ENCODE measurements around the gene INSYN2A. TPM values are rescaled to one million over a fixed set of nuclear protein-coding genes. Genes with fewer than 3 reads are reported as not detected.

Gene INSYN2A
- total and polyA plus RNA-seq, 2 donors (not counting 3 experiments of a cell fraction or from before 2014, with no cell fraction given), result 0.04 to 0.07 TPM

- intact Hi-C loops (cut with micrococcal nuclease), result loop anchor here (5.0 kb wide), 1 partner anchor 162 kb away; no protein-coding TSS in a partner anchor
- dilution Hi-C loops (cut with MboI; ENCODE audit: extremely low pct_ligation_motif_present, low sequenced_read_pairs), result no loop called here
- H3K9ac ChIP-seq (replicated peaks; ENCODE audit: extremely low read depth, insufficient read depth, low read length), result no peak overlapping the region
- no TSS peak for BruUV-seq (replicated peaks)
- FAIRE-seq (peak; percentile 33), DNase-seq (ENCODE audit: low read depth, low spot score) (peak; percentile 7)
- H2AFZ ChIP-seq (ENCODE audit: low read depth, low read length), result no peak overlapping the region
- no peaks in the 10 kb centered on the region for H3K9me3 ChIP-seq (replicated peaks; ENCODE audit: control insufficient read depth, insufficient read depth, low read length)
- ChIA-PET CTCF (interaction anchor here (1.5 kb wide), 1 partner anchor 47 kb away, joined by 5 read pairs; no protein-coding TSS in a partner anchor), POLR2A (no interaction called here)
- no peak for TF ChIP-seq MYC (IDR thresholded peaks at IDR 0.05; ENCODE audit: low read depth, low read length)
- no peak for TF ChIP-seq POLR2A (IDR thresholded peaks at IDR 0.05; ENCODE audit: low read depth, low read length)
- TF ChIP-seq FOS (IDR thresholded peaks at IDR 0.05; ENCODE audit: borderline replicate concordance, insufficient read depth, low read length), result no peak
- peak; percentile 62 for TF ChIP-seq EZH2 (IDR thresholded peaks at IDR 0.05; ENCODE audit: borderline replicate concordance, low read depth, low read length, severe bottlenecking)
- H3K4me1 ChIP-seq (ENCODE audit: control insufficient read depth, extremely low read depth, insufficient read depth, low read length), result peaks cover 4% of the 10 kb centered on the region
- no peaks in the 10 kb centered on the region for H3K9me1 ChIP-seq (replicated peaks; ENCODE audit: control insufficient read depth, extremely low read depth, insufficient read depth, low read length)
- peaks cover 4% of the 10 kb centered on the region for H4K20me1 ChIP-seq (replicated peaks; ENCODE audit: control insufficient read depth, extremely low read depth, insufficient read depth, low read length)
- peak overlapping the region in 1 of 3 experiments; percentile 5 for H3K4me3 ChIP-seq (replicated peaks in 1 of 3; ENCODE audit: insufficient read depth in 1 of 3, low read depth in 1 of 3, low read length in 3 of 3)
- H3K27me3 ChIP-seq (ENCODE audit: control insufficient read depth in 2 of 2, insufficient read depth in 2 of 2, low read length in 2 of 2), result peaks cover 5 to 19% of the 10 kb centered on the region in 2 experiments
- H3K36me3 ChIP-seq (ENCODE audit: control insufficient read depth in 2 of 2, extremely low read depth in 1 of 2, insufficient read depth in 2 of 2, low read length in 2 of 2), result no peaks in the 10 kb centered on the region
- no peaks in the 10 kb centered on the region for H3K79me2 ChIP-seq (ENCODE audit: control insufficient read depth, insufficient read depth, low read length)
- H3K4me2 ChIP-seq (ENCODE audit: insufficient read depth, low read length), result no peak overlapping the region
- no peak overlapping the region for H3K27ac ChIP-seq (ENCODE audit: insufficient read depth, low read depth, low read length)
Measured at GRCh38 chr10:127195041-127195506, 1.3 kb downstream of the INSYN2A start.

GRCh38 chr10:127194599-127194998 is 1.8 kb downstream of the INSYN2A start:
- Histone ChIP-seq H3K36me3 (ENCODE audit: control insufficient read depth in 2 of 2, extremely low read depth in 1 of 2, insufficient read depth in 2 of 2, low read length in 2 of 2) (no peaks in the 10 kb centered on the region), H3K4me3 (replicated peaks in 1 of 3; ENCODE audit: insufficient read depth in 1 of 3, low read depth in 1 of 3, low read length in 3 of 3) (no peak overlapping the region), H2AFZ (ENCODE audit: low read depth, low read length) (no peak overlapping the region), H3K9ac (replicated peaks; ENCODE audit: extremely low read depth, insufficient read depth, low read length) (no peak overlapping the region), H3K9me3 (replicated peaks; ENCODE audit: control insufficient read depth, insufficient read depth, low read length) (no peaks in the 10 kb centered on the region), H3K27ac (ENCODE audit: insufficient read depth, low read depth, low read length) (no peak overlapping the region), H4K20me1 (replicated peaks; ENCODE audit: control insufficient read depth, extremely low read depth, insufficient read depth, low read length) (peaks cover 4% of the 10 kb centered on the region), H3K79me2 (ENCODE audit: control insufficient read depth, insufficient read depth, low read length) (no peaks in the 10 kb centered on the region), H3K9me1 (replicated peaks; ENCODE audit: control insufficient read depth, extremely low read depth, insufficient read depth, low read length) (no peaks in the 10 kb centered on the region), H3K4me1 (ENCODE audit: control insufficient read depth, extremely low read depth, insufficient read depth, low read length) (peaks cover 4% of the 10 kb centered on the region), H3K27me3 (ENCODE audit: control insufficient read depth in 2 of 2, insufficient read depth in 2 of 2, low read length in 2 of 2) (peaks cover 5 to 19% of the 10 kb centered on the region in 2 experiments), H3K4me2 (ENCODE audit: insufficient read depth, low read length) (no peak overlapping the region)
- TF ChIP-seq FOS (IDR thresholded peaks at IDR 0.05; ENCODE audit: borderline replicate concordance, insufficient read depth, low read length), result no peak
- TF ChIP-seq EZH2 (IDR thresholded peaks at IDR 0.05; ENCODE audit: borderline replicate concordance, low read depth, low read length, severe bottlenecking), result no peak
- no peak for TF ChIP-seq POLR2AphosphoS5 (IDR thresholded peaks at IDR 0.05; ENCODE audit: insufficient read depth, low read depth, low read length)
- no peak for TF ChIP-seq JUN (IDR thresholded peaks at IDR 0.05; ENCODE audit: borderline replicate concordance, insufficient read depth, insufficient read length, low read depth)
- TF ChIP-seq GATA2 (IDR thresholded peaks at IDR 0.05; ENCODE audit: insufficient read depth, insufficient read length, low read depth, low read length), result no peak
- TF ChIP-seq POLR2A (IDR thresholded peaks at IDR 0.05; ENCODE audit: low read depth, low read length), result no peak
- TF ChIP-seq MAX (IDR thresholded peaks at IDR 0.05; ENCODE audit: insufficient read depth, insufficient read length), result no peak
- no peak for TF ChIP-seq CTCF (IDR thresholded peaks at IDR 0.05; ENCODE audit: extremely low read depth in 1 of 2, insufficient read depth in 1 of 2, low read depth in 1 of 2, low read length in 2 of 2)
- TF ChIP-seq MYC (IDR thresholded peaks at IDR 0.05; ENCODE audit: low read depth, low read length), result no peak
- DNase-seq (ENCODE audit: low read depth, low spot score) (no peak), FAIRE-seq (no peak)
- dilution Hi-C loops (cut with MboI; ENCODE audit: extremely low pct_ligation_motif_present, low sequenced_read_pairs), result no loop called here
- BruUV-seq (replicated peaks), result no TSS peak
- ChIA-PET POLR2A (no interaction called here), CTCF (interaction anchor here (1.1 to 1.8 kb wide), 4 partner anchors 12 to 49 kb away, joined by 4 to 5 read pairs (median 4); no protein-coding TSS in a partner anchor)
- intact Hi-C loops (cut with micrococcal nuclease), result no loop called here
